ENCODE data around the gene SF3A2. TPM values are rescaled to one million over a fixed set of nuclear protein-coding genes. Genes with fewer than 3 reads are reported as not detected.

The SF3A2 gene
- total RNA-seq (2014; rRNA removed; shearing (Covaris generic); ENCODE audit: low replicate concordance) = 27.2 and 55.8 TPM in 2 replicates

GRCh38 chr19:2236314-2237050, at the start of gene SF3A2, which contains the start of gene PLEKHJ1:
SF3A2 (plus strand) TSS chr19:2236824; CDS start chr19:2243419, 6,595 bp downstream.
PLEKHJ1 (minus strand) TSS chr19:2236329; CDS start chr19:2236248, 81 bp downstream.
- H3K36me3 ChIP-seq (ENCODE audit: insufficient read depth, low read length) = peaks cover 21% of the 10 kb centered on the region; the same call in 1 of the 2 replicates
- peak within 1 kb of the TSS; percentile 83 for H3K9ac ChIP-seq (ENCODE audit: low read length)
- peaks cover 76% of the 10 kb centered on the region for H3K79me2 ChIP-seq (ENCODE audit: low read length)
- no peaks in the 10 kb centered on the region for H3K9me3 ChIP-seq (ENCODE audit: low read length)
- H3K4me1 ChIP-seq (ENCODE audit: low read length) = peaks cover 40% of the 10 kb centered on the region
- no peaks in the 10 kb centered on the region for H3K9me2 ChIP-seq (replicated peaks; ENCODE audit: insufficient read depth, low read length)
- no peaks in the 10 kb centered on the region for H3K27me3 ChIP-seq (ENCODE audit: low read length)
- H4K20me1 ChIP-seq (ENCODE audit: insufficient read depth, low read depth, low read length) = peaks cover 43% of the 10 kb centered on the region
- H2AFZ ChIP-seq (ENCODE audit: low read length) = peak within 1 kb of the TSS; percentile 85; the same call in 1 of the 2 replicates
- DNase-seq = peak; percentile 99
- peak within 1 kb of the TSS; percentile 100 for H3K4me2 ChIP-seq (ENCODE audit: low read depth, low read length, poor library complexity, severe bottlenecking)
- H3K27ac ChIP-seq (ENCODE audit: low read length) = peak within 1 kb of the TSS; percentile 77
- peak within 1 kb of the TSS; percentile 99 for H3K4me3 ChIP-seq (ENCODE audit: low read length)

- Histone ChIP-seq H3K9me3 (ENCODE audit: low read length) (no peaks in the 10 kb centered on the region), H3K27me3 (ENCODE audit: low read length) (no peaks in the 10 kb centered on the region), H3K27ac (ENCODE audit: low read length) (no peak overlapping the region), H3K4me1 (ENCODE audit: low read length) (peaks cover 16% of the 10 kb centered on the region), H3K4me2 (ENCODE audit: low read depth, low read length, poor library complexity, severe bottlenecking) (no peak overlapping the region), H3K9me2 (replicated peaks; ENCODE audit: insufficient read depth, low read length) (no peaks in the 10 kb centered on the region), H3K9ac (ENCODE audit: low read length) (no peak overlapping the region), H3K36me3 (ENCODE audit: insufficient read depth, low read length) (peaks cover 12% of the 10 kb centered on the region), H3K79me2 (ENCODE audit: low read length) (peaks cover 47% of the 10 kb centered on the region), H4K20me1 (ENCODE audit: insufficient read depth, low read depth, low read length) (no peaks in the 10 kb centered on the region), H2AFZ (ENCODE audit: low read length) (no peak overlapping the region), H3K4me3 (ENCODE audit: low read length) (no peak overlapping the region)
- no peak for DNase-seq
Measured at GRCh38 chr19:2187159-2187558, 49.5 kb upstream of the SF3A2 start.

- Histone ChIP-seq H3K4me1 (ENCODE audit: low read length) (peaks cover 16% of the 10 kb centered on the region), H2AFZ (ENCODE audit: low read length) (no peak overlapping the region), H3K4me3 (ENCODE audit: low read length) (no peak overlapping the region), H3K27me3 (ENCODE audit: low read length) (no peaks in the 10 kb centered on the region), H4K20me1 (ENCODE audit: insufficient read depth, low read depth, low read length) (no peaks in the 10 kb centered on the region), H3K4me2 (ENCODE audit: low read depth, low read length, poor library complexity, severe bottlenecking) (no peak overlapping the region), H3K27ac (ENCODE audit: low read length) (no peak overlapping the region), H3K79me2 (ENCODE audit: low read length) (peaks cover 32% of the 10 kb centered on the region), H3K36me3 (ENCODE audit: insufficient read depth, low read length) (peaks cover 12% of the 10 kb centered on the region), H3K9me3 (ENCODE audit: low read length) (no peaks in the 10 kb centered on the region), H3K9ac (ENCODE audit: low read length) (no peak overlapping the region), H3K9me2 (replicated peaks; ENCODE audit: insufficient read depth, low read length) (no peaks in the 10 kb centered on the region)
- DNase-seq = no peak
Measured at GRCh38 chr19:2188708-2189385, 47.8 kb upstream of the SF3A2 start.

GRCh38 chr19:2189880-2190279, 46.7 kb upstream of the SF3A2 start:
- Histone ChIP-seq H3K9ac (ENCODE audit: low read length) (no peak overlapping the region), H3K4me1 (ENCODE audit: low read length) (peaks cover 16% of the 10 kb centered on the region), H3K27ac (ENCODE audit: low read length) (no peak overlapping the region), H3K79me2 (ENCODE audit: low read length) (peaks cover 24% of the 10 kb centered on the region), H3K4me2 (ENCODE audit: low read depth, low read length, poor library complexity, severe bottlenecking) (no peak overlapping the region), H3K27me3 (ENCODE audit: low read length) (no peaks in the 10 kb centered on the region), H4K20me1 (ENCODE audit: insufficient read depth, low read depth, low read length) (no peaks in the 10 kb centered on the region), H3K4me3 (ENCODE audit: low read length) (no peak overlapping the region), H3K9me3 (ENCODE audit: low read length) (no peaks in the 10 kb centered on the region), H2AFZ (ENCODE audit: low read length) (no peak overlapping the region), H3K9me2 (replicated peaks; ENCODE audit: insufficient read depth, low read length) (no peaks in the 10 kb centered on the region), H3K36me3 (ENCODE audit: insufficient read depth, low read length) (peaks cover 12% of the 10 kb centered on the region)
- no peak for DNase-seq

GRCh38 chr19:2190848-2191455, 45.7 kb upstream of the SF3A2 start:
- H3K9me2 ChIP-seq (replicated peaks; ENCODE audit: insufficient read depth, low read length) = no peaks in the 10 kb centered on the region
- H3K79me2 ChIP-seq (ENCODE audit: low read length) = peaks cover 19% of the 10 kb centered on the region
- no peak overlapping the region for H3K4me3 ChIP-seq (ENCODE audit: low read length)
- H4K20me1 ChIP-seq (ENCODE audit: insufficient read depth, low read depth, low read length) = no peaks in the 10 kb centered on the region
- H3K27ac ChIP-seq (ENCODE audit: low read length) = no peak overlapping the region
- H2AFZ ChIP-seq (ENCODE audit: low read length) = no peak overlapping the region
- peaks cover 12% of the 10 kb centered on the region for H3K36me3 ChIP-seq (ENCODE audit: insufficient read depth, low read length)
- H3K9me3 ChIP-seq (ENCODE audit: low read length) = no peaks in the 10 kb centered on the region
- H3K4me1 ChIP-seq (ENCODE audit: low read length) = peaks cover 16% of the 10 kb centered on the region
- no peak for DNase-seq
- no peak overlapping the region for H3K4me2 ChIP-seq (ENCODE audit: low read depth, low read length, poor library complexity, severe bottlenecking)
- no peak overlapping the region for H3K9ac ChIP-seq (ENCODE audit: low read length)
- no peaks in the 10 kb centered on the region for H3K27me3 ChIP-seq (ENCODE audit: low read length)

GRCh38 chr19:2191456-2192310, 44.9 kb upstream of the SF3A2 start:
- DNase-seq = no peak
- Histone ChIP-seq H3K4me1 (ENCODE audit: low read length) (peaks cover 15% of the 10 kb centered on the region), H3K27me3 (ENCODE audit: low read length) (no peaks in the 10 kb centered on the region), H3K9ac (ENCODE audit: low read length) (no peak overlapping the region), H3K36me3 (ENCODE audit: insufficient read depth, low read length) (peaks cover 11% of the 10 kb centered on the region), H2AFZ (ENCODE audit: low read length) (no peak overlapping the region), H3K79me2 (ENCODE audit: low read length) (peaks cover 17% of the 10 kb centered on the region), H3K4me2 (ENCODE audit: low read depth, low read length, poor library complexity, severe bottlenecking) (no peak overlapping the region), H3K9me3 (ENCODE audit: low read length) (no peaks in the 10 kb centered on the region), H4K20me1 (ENCODE audit: insufficient read depth, low read depth, low read length) (no peaks in the 10 kb centered on the region), H3K4me3 (ENCODE audit: low read length) (no peak overlapping the region), H3K27ac (ENCODE audit: low read length) (no peak overlapping the region), H3K9me2 (replicated peaks; ENCODE audit: insufficient read depth, low read length) (no peaks in the 10 kb centered on the region)

GRCh38 chr19:2192862-2193261, 43.8 kb upstream of the SF3A2 start:
- Histone ChIP-seq H3K4me2 (ENCODE audit: low read depth, low read length, poor library complexity, severe bottlenecking) (no peak overlapping the region), H3K4me1 (ENCODE audit: low read length) (peaks cover 3% of the 10 kb centered on the region), H3K27ac (ENCODE audit: low read length) (no peak overlapping the region), H3K27me3 (ENCODE audit: low read length) (no peaks in the 10 kb centered on the region), H3K36me3 (ENCODE audit: insufficient read depth, low read length) (peaks cover 6% of the 10 kb centered on the region), H3K9ac (ENCODE audit: low read length) (no peak overlapping the region), H3K9me3 (ENCODE audit: low read length) (no peaks in the 10 kb centered on the region), H2AFZ (ENCODE audit: low read length) (no peak overlapping the region), H3K9me2 (replicated peaks; ENCODE audit: insufficient read depth, low read length) (no peaks in the 10 kb centered on the region), H4K20me1 (ENCODE audit: insufficient read depth, low read depth, low read length) (no peaks in the 10 kb centered on the region), H3K79me2 (ENCODE audit: low read length) (peaks cover 20% of the 10 kb centered on the region), H3K4me3 (ENCODE audit: low read length) (no peak overlapping the region)
- no peak for DNase-seq

Measured in Karpas-422 (cell line).